SK-N-MC (cell line): Measurements from ENCODE around the gene SLC66A2.

Source experiments
- EZH2 ChIP-seq: fragments of 200-600 bp; sonication (generic); IDR thresholded peaks from one replicate; pipeline ENCODE4 v1.6.1; 2017; ENCODE audit warnings: antibody characterized with exemption
- POLR2AphosphoS5 ChIP-seq: IDR thresholded peaks from 2 replicates; pipeline ENCODE4 v1.6.1; 2012; ENCODE audit warnings: mild to moderate bottlenecking, low read depth, low read length, borderline replicate concordance

- TF ChIP-seq POLR2AphosphoS5 (no peak), EZH2 (no peak)
These were observed 24.7 kb upstream of the SLC66A2 start for GRCh38 chr18:79975985-79976680.
